GM19099 (cell line): ENCODE measurements around the gene MYL6B.

ENCODE experiments used
- POLR2A ChIP-seq: IDR thresholded peaks from 3 replicates; pipeline ENCODE4 v1.6.1; 2011; ENCODE audit warnings: low read depth; ENCODE audit not compliant: insufficient read length; ENCODE audit errors: extremely low read depth

The MYL6B gene

DNA sequence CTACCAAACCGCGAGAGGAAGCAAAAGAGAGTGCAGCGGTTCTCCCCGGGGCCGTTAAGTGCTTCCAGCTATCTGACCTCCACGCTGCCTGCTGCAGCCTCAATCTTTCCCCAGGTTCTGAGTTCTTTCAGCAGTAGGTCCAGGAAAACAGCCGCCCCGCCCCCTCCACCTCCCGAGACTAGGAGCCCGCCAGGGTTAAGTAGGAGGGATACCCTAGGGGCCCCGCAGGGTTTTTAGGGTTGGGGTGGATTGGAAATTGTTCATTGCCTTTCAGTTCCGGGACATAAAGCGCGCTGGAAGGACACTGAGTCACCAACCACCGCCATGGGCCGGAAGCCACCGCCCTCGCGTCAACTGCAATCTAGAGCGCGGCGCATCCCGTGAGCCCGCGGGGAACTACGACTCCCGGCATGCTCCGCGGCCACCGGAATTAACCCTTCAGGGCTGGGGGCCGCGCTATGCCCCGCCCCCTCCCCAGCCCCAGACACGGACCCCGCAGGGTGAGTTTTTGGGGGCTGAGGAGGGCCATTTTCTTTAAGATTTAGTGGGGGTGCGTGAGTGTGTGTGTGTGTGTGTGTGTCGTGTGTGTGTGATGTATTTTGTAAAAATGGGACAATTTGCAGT lies at the start of gene MYL6B:
Gene MYL6B (plus strand): TSS at position 456 of the 624 bp plus-strand sequence. CDS start 1,332 bp downstream, outside the sequence.
- peak; percentile 82 for TF ChIP-seq POLR2A

DNA sequence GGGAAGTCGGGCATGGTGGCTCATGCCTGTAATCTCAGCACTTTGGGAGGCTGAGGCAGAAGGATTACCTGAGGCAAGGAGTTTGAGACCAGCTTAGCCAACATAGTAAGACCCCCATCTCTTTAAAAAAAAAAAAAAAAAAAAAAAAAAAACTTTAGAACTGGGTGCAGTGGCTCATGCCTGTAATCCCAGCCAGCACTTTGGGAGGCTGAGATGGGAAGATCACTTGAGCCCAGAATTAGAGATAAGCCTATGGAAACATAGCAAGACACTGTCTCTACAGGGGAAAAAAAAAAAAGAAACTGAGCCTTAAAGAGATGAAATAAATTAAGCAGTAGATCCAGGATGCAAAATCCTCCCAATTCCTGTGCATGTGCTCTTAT lies 49.7 kb upstream of the MYL6B start:
- TF ChIP-seq POLR2A, result no peak

DNA sequence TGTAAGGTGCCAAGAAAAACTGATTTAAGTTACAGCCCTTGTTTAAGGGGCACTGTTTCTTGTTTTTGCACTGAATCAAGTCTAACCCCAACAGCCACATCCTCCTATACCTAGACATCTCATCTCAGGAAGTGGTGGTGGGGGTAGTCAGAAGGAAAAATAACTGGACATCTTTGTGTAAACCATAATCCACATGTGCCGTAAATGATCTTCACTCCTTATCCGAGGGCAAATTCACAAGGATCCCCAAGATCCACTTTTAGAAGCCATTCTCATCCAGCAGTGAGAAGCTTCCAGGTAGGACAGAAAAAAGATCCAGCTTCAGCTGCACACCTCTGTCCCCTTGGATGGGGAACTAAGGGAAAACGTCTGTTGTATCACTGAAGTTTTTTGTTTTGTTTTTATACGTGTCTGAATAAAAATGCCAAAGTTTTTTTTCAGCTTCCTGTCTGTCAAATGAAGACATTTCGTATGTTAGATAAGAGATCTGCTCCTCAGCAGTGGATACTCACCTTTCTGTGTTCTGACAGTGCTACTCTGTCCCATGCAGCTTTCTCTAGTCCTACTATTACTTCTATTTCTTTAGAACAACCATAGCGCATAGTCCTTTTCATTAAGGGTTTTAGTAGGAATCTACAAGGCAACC lies 49.2 kb upstream of the MYL6B start:
- TF ChIP-seq POLR2A, result no peak

DNA sequence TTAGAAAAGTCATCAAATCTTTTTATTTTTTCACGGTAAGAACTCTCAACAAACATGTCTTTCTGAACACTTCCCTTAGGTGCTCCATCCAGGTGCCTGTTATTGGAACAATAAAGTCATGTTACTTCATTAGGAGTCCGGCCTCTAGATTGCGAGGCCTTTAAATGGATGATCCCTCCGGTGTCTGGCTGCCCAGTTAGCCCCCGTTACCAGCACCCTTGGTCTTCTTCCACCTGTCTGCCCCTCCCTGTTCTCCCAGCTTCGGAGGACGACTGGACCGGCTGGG lies 48.6 kb upstream of the MYL6B start:
- TF ChIP-seq POLR2A, result no peak

DNA sequence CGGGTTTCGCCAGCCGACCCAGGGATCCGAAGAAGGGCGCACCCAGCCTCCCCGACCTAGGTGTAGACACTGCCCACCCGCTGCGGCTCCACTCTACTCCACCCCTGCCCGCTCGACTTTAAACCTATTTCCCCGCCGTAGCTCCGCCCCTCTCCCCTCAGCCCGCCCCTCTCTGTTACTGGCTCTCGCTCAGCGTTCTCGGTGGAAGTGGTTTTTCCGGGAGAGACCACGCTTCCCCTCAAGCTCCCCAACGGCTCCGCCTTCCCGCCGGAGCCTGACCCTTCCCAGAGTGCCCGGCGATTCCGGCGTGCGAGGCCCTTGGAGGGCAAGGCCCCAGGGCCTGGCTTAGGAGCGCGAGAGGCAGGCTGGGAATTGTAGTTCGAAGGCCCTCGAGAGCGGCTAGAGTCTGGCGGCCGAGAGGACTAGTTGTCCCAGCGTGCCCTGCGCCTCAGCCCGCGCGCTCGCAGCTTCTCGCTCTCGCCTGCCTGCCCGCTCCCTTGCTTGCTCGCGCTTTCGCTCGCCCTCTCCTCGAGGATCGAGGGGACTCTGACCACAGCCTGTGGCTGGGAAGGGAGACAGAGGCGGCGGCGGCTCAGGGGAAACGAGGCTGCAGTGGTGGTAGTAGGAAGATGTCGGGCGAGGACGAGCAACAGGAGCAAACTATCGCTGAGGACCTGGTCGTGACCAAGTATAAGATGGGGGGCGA lies 48.1 kb upstream of the MYL6B start, which contains the start of gene PA2G4:
Gene PA2G4 (plus strand): TSS at position 451 of the 706 bp plus-strand sequence. CDS start 179 bp downstream, at position 630.
- TF ChIP-seq POLR2A, result peak; percentile 96

DNA sequence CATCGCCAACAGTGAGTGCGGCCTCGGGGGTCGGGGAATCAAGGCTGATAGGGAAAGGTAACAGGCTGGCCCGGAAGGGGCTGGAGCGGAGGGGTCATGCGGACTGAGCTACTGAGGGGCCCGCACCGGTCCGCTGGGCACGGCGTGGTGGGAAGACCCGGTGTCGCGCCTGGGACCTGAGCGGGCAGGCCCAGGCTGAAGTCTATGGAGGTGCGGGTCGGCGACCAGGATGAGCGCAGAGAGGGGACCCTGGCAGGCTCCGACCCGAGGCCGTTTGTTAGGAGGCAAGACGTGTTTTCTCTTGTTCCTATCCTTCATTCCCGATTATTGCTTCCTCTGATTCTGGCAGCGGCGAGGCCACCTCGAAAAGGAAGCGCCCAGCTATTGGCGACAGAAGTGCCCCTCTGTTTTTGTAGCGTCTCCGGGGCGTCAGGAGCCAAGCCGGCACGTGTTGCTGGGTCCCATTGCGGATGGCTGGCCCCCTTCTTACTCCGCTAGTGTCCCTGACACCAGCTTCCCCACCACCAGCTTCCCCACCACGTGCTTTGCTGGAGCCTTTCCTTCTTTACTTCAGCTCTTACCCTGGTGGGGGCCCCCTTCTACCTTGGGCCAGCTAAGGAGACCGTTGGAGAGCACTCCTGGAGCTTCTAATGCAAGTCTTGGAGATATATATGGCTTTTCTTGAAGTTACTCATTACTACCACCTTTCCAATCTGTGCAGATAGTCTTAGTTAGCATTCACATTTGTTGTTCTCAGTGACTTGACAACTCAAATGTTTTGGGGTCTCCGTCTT lies 47.4 kb upstream of the MYL6B start:
- no peak for TF ChIP-seq POLR2A

DNA sequence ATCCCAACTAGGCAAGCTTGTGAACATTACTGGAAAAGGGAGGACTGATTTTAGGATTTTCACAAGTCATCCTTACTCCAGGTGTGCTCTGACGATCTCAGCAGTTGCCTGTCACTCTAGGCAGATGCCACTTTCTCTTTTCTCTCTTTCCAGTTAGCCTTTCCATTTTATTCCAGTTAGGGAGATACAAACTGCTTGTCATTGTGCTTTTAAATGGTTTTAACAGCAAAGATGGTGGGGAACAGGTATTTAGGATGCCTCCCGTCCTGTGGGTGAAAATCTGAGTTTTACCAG lies 46.8 kb upstream of the MYL6B start:
- no peak for TF ChIP-seq POLR2A

DNA sequence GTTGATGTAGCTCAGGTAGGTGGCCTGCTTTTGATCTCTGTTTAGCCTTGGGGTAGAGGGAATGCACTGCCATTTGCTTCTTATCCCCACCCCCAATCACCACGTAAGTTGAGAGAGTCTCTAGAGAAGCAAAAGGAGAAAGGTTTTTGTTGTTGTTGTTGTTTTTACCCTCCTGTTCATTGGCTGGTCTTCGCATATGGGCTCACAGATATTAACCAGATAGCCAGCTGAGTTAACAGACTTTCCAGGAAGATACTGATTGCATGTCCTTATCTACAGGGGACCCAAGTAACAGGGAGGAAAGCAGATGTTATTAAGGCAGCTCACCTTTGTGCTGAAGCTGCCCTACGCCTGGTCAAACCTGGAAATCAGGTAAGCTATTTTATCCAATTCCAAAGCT lies 45.1 kb upstream of the MYL6B start:
- TF ChIP-seq POLR2A, result no peak

DNA sequence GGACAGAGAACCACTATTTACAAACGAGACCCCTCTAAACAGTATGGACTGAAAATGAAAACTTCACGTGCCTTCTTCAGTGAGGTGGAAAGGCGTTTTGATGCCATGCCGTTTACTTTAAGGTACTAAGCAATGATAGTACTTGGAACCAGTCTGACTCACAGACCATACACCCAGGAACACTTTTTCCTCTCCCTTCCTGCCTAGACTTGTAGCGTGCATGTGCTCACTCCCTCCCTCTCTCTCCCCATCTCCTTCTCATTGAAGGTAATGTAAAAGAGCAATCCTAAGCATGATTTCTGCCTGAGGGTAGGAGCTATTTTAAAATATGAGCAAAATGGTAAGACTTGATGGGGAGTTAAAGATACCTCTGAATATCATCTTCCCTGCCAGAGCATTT lies 41.8 kb upstream of the MYL6B start:
- TF ChIP-seq POLR2A, result no peak

DNA sequence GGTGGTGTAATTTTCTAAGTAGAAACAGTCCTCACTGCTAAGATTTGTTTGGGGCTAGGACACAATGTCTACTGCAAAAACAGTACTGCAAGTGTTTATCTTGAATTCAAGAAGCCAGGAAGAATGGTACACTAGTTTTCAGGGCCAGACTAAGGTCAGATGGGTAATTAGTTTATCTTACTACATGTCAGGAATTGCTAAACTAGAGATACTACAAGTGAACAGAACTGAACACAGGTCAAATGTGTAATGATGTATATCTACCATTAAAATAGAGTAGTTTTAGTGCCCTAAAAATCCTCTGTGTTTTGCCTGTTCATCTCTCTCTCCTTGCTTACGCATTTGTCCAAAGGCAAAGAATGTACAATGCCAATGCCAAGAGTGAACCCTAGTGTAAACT lies 38.3 kb upstream of the MYL6B start:
- no peak for TF ChIP-seq POLR2A

DNA sequence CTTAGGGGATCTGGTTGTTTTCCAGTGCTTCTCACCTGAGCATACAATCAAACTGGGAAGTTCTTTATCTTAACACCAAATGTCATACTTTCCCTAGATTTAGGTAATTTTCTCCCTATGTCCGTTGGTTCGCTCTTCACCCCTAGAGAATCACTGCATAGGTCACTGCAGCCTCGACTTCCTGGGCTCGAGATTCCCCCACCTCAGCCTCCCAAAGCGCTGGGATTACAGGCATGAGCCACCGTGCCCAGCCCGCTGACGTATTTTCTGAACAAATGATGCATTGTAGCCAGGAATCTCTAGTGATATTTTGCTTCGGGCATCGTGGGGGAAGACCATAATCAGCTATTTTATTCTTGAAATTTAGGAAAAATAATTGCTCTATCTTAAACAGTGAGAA lies 37.1 kb upstream of the MYL6B start:
- TF ChIP-seq POLR2A, result no peak

DNA sequence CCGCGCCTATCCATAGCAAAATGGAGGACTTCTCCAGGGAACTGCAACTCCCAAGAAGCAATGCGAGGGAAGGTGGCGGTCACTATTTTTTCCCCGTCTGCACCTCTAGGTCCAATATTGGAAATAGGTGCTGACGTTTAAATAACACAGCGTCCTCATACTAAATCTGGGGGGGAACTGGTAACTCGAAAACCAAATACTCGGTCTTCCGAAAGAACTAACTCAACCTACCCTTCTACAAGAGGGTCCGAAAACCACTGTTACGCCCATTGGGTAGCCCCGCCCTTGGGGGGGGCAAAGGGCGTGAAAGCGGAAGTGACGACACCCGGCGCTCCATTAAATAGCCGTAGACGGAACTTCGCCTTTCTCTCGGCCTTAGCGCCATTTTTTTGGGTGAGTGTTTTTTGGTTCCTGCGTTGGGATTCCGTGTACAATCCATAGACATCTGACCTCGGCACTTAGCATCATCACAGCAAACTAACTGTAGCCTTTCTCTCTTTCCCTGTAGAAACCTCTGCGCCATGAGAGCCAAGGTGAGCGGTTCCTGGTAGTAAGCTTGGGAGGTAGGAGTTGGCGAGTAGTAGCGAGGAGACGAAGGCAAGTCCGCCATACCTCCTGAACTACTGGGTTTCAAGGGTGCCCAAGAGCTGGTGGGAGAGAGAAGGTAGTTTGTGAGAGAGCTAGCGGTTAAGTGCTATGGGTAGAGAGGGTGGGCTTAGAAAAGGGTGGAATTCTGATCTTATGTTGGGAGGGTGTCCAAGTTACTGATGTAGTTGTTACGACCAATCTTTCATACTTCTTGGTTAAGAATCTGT lies 35.9 kb upstream of the MYL6B start, which contains the start of gene RPL41:
Gene RPL41 (plus strand): TSS at position 367 of the 815 bp plus-strand sequence.
- peak; percentile 100 for TF ChIP-seq POLR2A

DNA sequence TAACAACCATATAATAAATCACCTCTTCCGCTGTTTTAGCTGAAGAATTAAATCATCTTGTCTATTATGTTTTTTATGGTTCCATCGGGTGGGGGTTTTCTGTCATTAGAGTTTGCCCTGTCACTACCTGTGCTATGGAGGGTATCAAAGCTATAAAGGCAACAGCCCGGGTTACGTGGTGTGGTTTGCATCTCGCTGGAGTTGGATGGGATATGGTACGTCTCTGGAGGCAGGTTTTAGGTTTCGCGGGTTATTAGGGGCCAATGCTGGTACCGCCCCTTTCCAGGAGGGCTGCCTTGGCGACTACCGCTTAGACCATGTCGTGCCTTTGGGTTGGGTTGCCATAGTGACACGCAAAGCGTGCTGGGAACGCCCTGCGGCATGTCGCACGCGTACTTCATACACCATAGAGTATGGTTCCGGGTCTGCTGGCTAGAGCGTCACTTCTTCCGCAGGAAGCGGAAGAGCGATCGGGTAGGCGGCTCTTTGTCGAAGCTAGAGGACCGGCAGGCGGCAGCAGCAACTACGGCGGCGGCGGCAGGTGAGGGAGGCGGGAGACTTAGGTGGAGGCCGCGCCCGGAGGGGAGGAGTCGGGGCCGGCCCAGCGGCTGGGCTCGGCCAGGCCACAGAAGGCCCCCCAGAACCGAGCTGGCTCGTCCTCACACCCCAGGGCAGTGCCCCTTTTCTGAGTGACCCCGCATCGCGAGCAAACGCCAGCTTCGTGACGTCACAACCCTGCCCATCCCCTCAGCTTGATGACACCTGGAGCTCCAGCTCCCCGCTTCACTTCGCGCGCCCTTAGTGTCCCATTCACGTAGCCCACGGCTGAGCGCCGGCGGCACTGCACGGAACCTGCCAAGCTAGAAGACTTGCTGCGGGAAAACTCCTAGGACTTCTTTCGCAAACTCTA lies 34.4 kb upstream of the MYL6B start, which contains the start of gene ZC3H10:
Gene ZC3H10 (plus strand): TSS at position 489 of the 910 bp plus-strand sequence. CDS start 2,297 bp downstream, outside the sequence.
- peak; percentile 97 for TF ChIP-seq POLR2A
